Hematopoietic multipotent progenitor cell treated with erythropoietin and hydrocortisone succinate and interleukin-3 and kit ligand, for 17 days (in vitro differentiated cells): ENCODE results near the gene GALNS.
"Not testable (repeated sequence)": the region's sequence is repeated elsewhere in the genome, so short reads cannot be mapped to it uniquely, and the experiment has no call there.

ENCODE experiments used
- DNase-seq: peaks from one replicate; pipeline ENCODE4 v3.0.0-alpha.2; 2015; ENCODE audit warnings: low spot score

Gene GALNS

DNA sequence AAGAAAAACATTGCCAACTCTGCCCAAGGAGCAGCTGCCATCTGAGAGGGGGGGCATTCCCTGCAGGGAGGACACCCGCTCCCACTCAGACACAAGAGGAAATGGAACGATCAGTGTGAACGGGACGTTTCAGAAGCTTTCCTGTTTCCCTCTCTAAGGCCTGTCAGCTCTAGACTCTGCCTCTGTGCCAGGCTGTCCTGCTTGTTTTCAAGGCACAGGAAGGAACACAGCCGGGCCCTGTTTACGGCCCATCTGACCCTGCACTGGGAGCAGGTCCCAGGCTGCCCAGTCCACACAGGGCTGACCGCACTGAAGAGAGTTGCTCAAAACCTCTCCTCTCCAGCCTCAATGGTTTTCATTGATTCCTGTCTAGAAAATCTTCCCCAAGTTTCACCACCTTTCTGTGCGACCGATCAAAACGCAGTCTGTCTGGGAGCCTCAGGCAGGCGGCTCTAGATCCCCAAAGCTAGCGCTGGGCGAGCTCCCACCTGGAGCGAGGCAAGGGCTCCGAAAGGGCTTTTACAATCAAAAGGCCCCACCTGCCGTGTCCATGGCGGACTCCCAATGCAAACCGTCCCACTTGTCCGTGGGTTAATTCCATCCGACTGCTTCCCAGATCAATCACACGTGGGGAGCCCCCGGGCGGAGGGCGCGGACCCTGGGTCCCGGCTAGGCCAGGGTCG is 73.2 kb downstream of the GALNS start:
- DNase-seq: no peak

DNA sequence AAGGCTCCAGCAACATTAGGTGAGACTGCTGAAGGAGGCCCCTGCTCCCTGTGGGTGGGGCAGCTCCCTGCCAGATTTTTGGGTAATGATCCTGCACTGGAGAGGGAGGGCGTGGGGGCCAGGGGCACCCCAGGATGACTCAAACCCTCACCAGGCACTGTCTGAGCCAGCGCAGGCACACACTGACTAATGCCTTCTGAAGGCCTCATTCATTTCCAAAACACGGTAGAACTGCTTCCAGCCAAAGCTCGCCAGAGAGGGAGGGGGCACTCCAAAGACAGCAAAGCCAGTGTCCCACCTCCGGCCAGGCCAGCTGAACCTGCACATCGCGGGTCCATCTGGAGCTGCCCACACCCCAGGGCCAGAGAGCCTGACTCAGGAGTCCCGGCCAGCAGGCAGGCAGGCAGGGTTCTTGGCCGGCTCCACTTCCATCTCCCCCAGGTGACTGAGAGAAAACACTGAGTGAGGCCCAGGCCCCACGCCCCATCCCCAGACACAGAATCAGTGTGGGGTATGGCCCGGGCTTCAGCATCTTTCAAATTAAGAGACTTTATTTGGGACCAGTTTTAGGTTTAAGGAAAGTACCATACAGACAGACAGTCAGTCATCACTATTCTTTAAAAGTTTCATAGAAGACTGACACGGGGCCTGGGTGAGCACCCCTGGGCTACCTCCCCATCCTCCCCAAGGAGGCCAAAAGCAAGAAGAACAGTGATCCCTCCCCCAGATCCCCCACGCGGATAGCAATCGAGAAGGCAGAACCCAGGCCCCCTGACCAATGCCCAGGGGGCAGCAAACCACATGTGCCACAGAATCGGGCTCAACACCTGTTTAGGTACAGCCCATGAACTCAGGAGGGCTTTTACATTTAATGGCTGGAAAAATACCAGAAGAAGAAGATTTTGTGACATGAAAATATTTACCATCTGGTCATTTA is 74.0 kb downstream of the GALNS start:
- DNase-seq: peak; percentile 46

- peak; percentile 54 for DNase-seq
These were observed 75.3 kb downstream of the GALNS start for GRCh38 chr16:88781140-88782077.

GRCh38 chr16:88780142-88781062 is 76.3 kb downstream of the GALNS start:
- no peak for DNase-seq

- DNase-seq: no peak
These were observed 77.2 kb downstream of the GALNS start for GRCh38 chr16:88779406-88780141.

DNA sequence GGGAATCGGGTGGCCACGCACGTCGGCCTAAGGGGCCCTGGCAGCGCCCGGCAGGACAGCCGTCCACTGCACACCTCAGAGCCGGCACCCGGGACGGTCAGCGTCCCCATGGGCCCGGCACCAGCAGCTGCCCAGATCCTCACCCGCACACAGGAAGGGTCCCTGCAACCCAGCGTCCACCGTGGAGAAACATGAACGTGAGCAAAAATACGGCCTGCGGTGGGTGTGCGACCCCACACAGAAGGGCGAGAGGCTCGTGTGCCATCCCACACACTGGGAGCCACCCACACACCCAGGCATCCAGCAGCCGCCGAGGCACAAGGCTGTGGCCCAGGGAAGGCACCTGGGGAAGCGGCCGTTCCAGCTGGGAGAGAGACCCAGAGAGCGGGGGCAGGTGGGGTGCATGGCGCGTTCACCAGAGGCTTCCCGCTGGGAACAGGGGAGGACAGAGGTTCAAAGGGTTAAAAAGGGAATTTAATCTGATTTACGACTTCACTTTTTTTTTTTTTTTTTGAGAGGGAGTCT is 78.1 kb downstream of the GALNS start:
- no peak for DNase-seq

DNA sequence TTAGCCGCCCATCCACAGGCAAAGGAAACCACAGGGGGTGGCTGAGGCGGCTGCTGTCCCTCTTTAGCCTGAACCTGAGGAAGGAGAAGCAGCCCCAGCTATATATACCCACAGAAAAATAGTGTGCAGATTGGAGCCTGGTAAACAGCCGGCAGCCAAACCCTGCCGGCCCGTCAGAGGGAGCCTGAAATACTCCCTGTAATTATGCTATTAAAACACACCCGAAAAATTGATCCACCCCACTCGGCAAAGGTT is 78.5 kb downstream of the GALNS start:
- DNase-seq: no peak

DNA sequence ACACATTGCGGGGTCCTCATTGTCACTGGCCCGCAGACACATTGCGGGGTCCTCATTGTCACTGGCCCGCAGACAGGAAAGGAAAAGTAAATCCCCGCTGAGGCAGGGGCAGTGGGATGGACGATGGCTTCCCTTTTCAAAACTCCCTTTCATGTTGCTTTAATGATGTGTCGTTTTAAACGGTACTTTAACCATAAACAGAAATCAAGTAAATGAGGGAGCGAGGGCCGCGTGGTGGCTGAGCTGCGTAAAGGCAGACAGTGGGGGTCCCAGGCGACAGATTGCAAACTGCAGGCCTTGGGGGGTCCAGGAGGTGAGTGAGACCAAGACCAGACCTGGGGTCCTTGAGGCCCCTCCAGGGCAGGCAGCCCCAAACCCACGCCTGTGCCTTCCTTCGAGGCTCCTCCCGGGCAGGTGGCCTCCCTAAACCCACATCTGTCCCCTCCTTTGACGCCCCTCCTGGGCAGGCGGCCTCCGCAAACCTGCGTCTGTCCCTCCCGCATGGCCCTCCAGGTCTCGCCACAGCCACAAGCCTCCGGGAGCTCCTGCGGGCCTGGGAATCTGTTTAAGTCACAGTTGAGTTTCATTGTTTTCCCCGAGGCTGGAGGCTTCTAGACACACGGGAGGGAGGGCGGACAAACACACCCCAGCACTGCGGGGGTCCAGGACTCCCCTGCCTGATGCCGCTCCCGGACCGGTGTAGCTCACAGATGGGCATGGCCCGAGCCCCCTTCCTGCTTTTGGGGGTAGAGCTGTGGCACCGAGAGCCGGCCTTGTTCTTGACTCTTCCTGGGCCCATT is 79.1 kb downstream of the GALNS start:
- no peak for DNase-seq

DNA sequence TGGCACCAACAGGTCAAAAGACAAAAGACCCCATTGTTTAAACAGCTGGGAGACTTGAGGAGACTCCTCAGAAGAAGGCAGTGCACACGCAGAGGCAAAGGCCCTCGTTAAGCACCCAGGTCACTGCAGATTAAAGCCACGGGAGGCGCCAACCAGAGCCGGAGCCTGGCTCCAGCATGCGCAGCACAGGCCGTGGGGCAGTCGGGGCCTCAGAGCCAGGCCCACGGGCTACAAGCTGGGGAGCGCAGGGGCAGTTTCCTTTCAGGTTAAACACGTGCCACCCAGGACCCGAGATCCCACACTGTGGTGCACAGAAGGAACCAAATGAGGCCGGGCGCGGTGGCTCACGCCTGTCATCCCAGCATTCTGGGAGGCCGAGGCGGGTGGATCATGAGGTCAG is 80.9 kb downstream of the GALNS start:
- DNase-seq: no peak

DNA sequence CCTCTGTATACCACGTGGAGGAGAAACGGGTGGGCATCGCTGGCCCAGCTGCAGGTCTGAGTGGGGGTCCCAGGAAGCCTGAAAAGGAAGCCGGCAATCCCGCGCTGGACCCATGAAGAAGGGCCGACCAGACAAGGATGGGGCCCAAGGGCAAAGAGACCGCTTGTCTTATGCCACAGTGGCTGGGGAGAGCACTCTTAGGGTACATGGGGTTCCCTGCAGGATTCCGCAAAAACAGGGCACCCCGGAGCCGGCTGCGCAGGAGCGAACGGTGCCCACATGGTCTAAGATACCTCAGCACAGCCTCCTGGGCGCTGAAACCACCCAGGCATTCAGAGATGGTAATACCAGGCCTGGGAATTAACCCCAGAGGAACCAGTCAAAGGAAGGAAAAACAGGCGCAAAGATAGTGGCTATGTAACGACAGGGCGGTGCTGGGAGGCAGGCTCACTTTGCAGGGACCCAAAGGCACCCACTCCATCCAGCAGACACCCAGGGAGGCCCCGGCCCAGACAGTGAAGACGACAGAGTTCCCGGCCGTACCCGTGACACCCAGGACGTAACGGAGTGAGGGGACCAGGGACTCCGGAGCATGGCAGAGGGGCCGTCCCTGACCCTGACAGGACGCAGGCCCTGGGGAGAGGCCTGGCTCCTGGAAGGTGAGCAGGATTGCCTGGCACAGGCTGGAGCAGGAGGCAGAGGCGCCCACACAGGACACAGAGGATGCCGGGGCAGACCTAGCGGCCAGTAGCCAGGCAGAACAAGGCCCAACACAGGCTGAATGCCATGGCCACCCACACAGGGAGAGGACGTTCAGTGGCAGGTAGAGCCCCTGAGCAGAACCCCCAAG is 82.0 kb downstream of the GALNS start:
- DNase-seq: no peak

GRCh38 chr16:88773812-88774291 is 82.9 kb downstream of the GALNS start:
- DNase-seq: peak; percentile 45

GRCh38 chr16:88772871-88773811 is 83.6 kb downstream of the GALNS start:
- no peak for DNase-seq

DNA sequence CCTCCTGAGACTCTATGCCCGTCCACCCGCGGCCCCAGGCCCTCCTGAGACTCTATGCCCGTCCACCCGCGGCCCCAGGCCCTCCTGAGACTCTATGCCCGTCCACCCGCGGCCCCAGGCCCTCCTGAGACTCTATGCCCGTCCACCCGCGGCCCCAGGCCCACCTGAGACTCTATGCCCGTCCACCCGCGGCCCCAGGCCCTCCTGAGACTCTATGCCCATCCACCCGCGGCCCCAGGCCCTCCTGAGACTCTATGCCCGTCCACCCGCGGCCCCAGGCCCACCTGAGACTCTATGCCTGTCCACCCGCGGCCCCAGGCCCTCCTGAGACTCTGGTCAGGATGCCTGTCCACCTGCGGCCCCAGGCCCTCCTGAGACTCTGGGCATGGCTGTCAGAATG is 85.0 kb downstream of the GALNS start:
- not testable (repeated sequence) for DNase-seq

GRCh38 chr16:88771294-88771772 is 85.4 kb downstream of the GALNS start:
- DNase-seq: no peak

- peak; percentile 42 for DNase-seq
These were observed 86.1 kb downstream of the GALNS start for GRCh38 chr16:88770461-88771293.
